Lung microvascular endothelial cell (primary cell): Measurements from ENCODE around the gene CEP72. TPM values are rescaled to one million over a fixed set of nuclear protein-coding genes. Genes with fewer than 3 reads are reported as not detected.
"Not testable (repeated sequence)": the region's sequence is repeated elsewhere in the genome, so short reads cannot be mapped to it uniquely, and the experiment has no call there.

ENCODE experiments used
- DNase-seq, 2 donors: peaks; one replicate each; pipeline versions ENCODE4 v3.0.0 to v3.0.0-alpha.2; 2010; ENCODE audit warnings: low read depth in 2 of 2
- total RNA-seq: library from RNA; depleted of rRNA; stranded (reverse); fragments of >200 nt; gene quantifications from 2 replicates; pipeline ENCODE4 v1.2.1, GENCODE V29; 2014

CEP72 gene
- total RNA-seq, 1 donor from 2014 or later, result 0.99 TPM

- DNase-seq, result no peak
Measured at GRCh38 chr5:579746-580366, 32.3 kb upstream of the CEP72 start.

GRCh38 chr5:580436-580835 lies 31.7 kb upstream of the CEP72 start:
- no peak for DNase-seq

GRCh38 chr5:581266-581665 lies 30.9 kb upstream of the CEP72 start:
- DNase-seq, result no peak

- no peak for DNase-seq
Measured at GRCh38 chr5:581941-582340, 30.2 kb upstream of the CEP72 start.

GRCh38 chr5:582445-582844 lies 29.7 kb upstream of the CEP72 start:
- DNase-seq, result not testable (repeated sequence)

GRCh38 chr5:582936-583635 lies 29.1 kb upstream of the CEP72 start:
- DNase-seq, result no peak

- DNase-seq, result no peak
Measured at GRCh38 chr5:583645-584044, 28.5 kb upstream of the CEP72 start.

- no peak for DNase-seq
Measured at GRCh38 chr5:584216-584615, 27.9 kb upstream of the CEP72 start.

GRCh38 chr5:584846-585245 lies 27.3 kb upstream of the CEP72 start:
- DNase-seq, result no peak

- DNase-seq, result no peak
Measured at GRCh38 chr5:585556-585955, 26.6 kb upstream of the CEP72 start.

GRCh38 chr5:585962-586628 lies 26.0 kb upstream of the CEP72 start:
- DNase-seq, result no peak

- DNase-seq, result no peak
Measured at GRCh38 chr5:586751-587285, 25.3 kb upstream of the CEP72 start.

- DNase-seq, result no peak
Measured at GRCh38 chr5:587403-587802, 24.7 kb upstream of the CEP72 start.

GRCh38 chr5:588406-588995 lies 23.6 kb upstream of the CEP72 start:
- DNase-seq, result no peak

- DNase-seq, result no peak
Measured at GRCh38 chr5:589173-589572, 23.0 kb upstream of the CEP72 start.

GRCh38 chr5:589588-589987 lies 22.6 kb upstream of the CEP72 start:
- DNase-seq, result no peak

GRCh38 chr5:590346-590745 lies 21.8 kb upstream of the CEP72 start:
- DNase-seq, result no peak

GRCh38 chr5:591746-592145 lies 20.4 kb upstream of the CEP72 start:
- no peak for DNase-seq

GRCh38 chr5:592158-592557 lies 20.0 kb upstream of the CEP72 start:
- DNase-seq, result no peak

GRCh38 chr5:593511-593910 lies 18.6 kb upstream of the CEP72 start:
- DNase-seq, result no peak

GRCh38 chr5:594226-594860 lies 17.8 kb upstream of the CEP72 start:
- no peak for DNase-seq
